Peyer's patch (tissue), 4 donors: Measurements from ENCODE around the gene RAB11FIP4.
A peak's percentile ranks its signal among the peaks of the same experiment; 100 is the strongest.

Experiments used
- CTCF ChIP-seq, 6 experiments: fragments of 450-650 bp in 4 of 6; fragments of 200-600 bp in 2 of 6; sonication (generic) in 1 of 6; IDR thresholded peaks; one replicate each; pipeline ENCODE4 v1.5.1; 2017 to 2019; ENCODE audit warnings: antibody characterized with exemption in 6 of 6, mild to moderate bottlenecking in 3 of 6, moderate library complexity in 1 of 6
- POLR2A ChIP-seq, 2 donors: fragments of 450-650 bp; IDR thresholded peaks; one replicate each; pipeline ENCODE4 v1.5.1; 2017; ENCODE audit warnings: antibody characterized with exemption in 2 of 2, mild to moderate bottlenecking in 2 of 2, moderate library complexity in 2 of 2

DNA sequence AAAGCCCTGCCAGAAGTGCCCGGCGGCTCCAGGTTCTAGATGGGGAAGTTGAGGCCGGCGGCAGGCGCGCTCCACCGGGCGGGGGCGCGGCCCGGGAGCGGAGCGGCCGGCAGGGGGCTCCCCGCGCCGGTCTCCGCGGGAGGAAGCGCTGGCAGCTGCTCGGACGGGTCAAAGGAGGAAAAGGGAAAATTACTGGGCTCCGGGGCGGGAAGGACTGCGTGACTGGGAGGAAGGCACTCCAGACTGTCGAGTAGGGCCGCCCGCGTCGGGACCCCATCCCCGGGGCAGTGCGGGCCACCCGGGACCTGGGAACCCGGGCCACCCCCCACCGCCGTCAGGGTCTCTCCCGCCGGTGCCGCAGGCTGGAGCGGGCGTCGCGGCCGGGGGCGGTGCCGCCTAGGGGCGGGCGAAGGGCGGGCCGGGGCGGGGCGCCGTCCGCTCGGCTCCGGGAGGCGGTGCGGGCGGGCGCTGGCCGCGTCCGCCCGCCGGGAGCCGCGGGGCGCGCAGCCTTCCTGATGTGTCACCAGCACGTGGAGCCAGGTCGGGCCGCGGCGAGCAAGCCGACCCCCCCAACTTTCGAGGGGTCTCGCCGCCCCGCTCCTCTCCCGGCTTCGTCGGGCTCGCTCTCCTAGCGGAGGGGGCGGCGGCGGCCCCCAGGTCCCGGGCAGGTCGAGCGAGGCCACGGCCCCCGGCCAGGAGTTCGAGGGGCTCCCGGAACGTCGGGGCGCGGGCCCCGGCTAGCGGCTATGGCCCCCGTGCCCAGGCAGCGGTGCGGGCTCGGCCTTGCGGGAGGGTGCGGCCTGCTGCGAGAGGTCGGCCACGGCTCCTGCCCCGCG lies 167.5 kb downstream of the RAB11FIP4 start:
- TF ChIP-seq CTCF (IDR thresholded peaks at IDR 0.05) (peak; percentile 69 to 88 (median 82)), POLR2A (IDR thresholded peaks at IDR 0.05) (peak; percentile 38 to 52)
